Ovary (tissue), 3 donors: ENCODE results near the gene AKR1C8.

ENCODE experiments used
- CTCF ChIP-seq, 3 donors: fragments of 450-650 bp in 2 of 3; fragments of 200-600 bp in 1 of 3; IDR thresholded peaks; one replicate each; pipeline versions ENCODE4 v1.5.1 to v1.8.0; 2016 to 2022; ENCODE audit warnings: antibody characterized with exemption in 3 of 3, mild to moderate bottlenecking in 1 of 3
- POLR2A ChIP-seq: fragments of 450-650 bp; IDR thresholded peaks from one replicate; pipeline ENCODE4 v1.6.1; 2017; ENCODE audit warnings: antibody characterized with exemption, mild to moderate bottlenecking, moderate library complexity
- donor health status: DM: no; HTN: no; CAD: no.

GRCh38 chr10:5146920-5147254, 38.1 kb downstream of the AKR1C8 start:
- no peak for TF ChIP-seq CTCF (IDR thresholded peaks at IDR 0.05)
- TF ChIP-seq POLR2A, result no peak
